HG03108 (cell line): ENCODE measurements around the gene NPEPPS.

Experiments
- ATAC-seq: cut with Tn5 transposase; IDR thresholded peaks from one replicate; pipeline ENCODE4 v1.9.1; 2021; ENCODE audit warnings: moderate library complexity; ENCODE audit not compliant: unreplicated experiment

Gene NPEPPS

DNA sequence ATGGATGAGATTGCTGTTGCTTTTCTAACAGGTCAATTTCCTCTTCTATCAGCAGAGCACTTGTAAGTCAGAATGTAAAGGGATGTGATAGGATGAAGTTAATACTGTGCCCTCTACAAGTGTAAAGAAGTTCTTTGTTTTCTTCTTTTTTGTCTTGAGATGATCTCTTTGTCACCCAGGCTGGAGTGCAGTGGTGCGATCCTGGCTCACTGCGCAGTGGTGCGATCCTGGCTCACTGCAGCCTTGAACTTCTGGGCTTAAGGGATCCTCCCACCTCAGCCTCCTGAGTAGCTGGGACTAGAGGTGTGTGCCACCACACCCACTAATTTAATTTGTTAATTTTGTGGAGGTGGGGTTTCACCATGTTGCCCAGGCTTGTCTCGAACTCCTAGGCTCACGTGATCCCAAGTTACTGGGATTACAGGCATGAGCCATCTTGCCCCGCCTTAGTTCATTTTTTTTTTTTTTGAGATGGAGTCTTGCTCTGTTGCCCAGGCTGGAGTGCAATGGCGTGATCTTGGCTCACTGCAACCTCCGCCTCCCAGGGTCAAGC lies 97.2 kb downstream of the NPEPPS start:
- no peak for ATAC-seq

DNA sequence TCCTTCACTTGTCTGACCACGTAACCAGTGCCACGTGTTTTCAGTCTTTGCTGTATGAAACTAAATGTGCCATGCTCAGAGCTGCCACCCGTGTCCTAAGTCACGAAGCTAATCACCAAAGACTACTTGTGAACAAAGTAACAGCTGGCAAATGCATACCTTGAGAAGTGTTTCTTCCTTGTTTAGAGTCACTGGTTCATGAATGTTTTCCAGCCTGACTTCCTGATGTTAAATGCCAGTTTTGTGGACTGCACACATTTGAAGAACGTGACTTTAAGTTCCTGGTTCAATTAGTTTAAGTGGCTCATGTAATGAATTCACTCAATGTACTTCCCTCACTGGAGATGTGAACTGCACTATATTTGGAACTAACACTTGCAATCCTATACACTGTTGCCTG lies 98.9 kb downstream of the NPEPPS start:
- ATAC-seq, result no peak

DNA sequence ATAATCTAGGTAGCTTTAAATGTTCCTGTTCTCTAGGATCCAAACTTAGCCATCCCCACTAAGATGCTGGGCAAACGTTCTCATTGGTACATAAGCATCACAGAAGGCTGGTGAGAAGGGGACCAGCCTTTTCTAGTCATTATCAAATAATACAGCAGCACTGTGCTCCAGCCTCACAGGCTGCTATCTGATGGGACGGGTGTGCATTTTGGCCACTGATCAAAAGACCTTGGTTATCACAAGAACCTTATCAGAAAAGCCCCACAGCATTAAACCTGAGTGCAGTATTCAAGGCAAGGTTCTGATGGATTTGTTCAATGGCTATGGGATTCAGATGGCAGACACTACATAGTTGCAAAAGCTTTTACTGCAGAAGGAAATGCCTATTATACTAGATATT lies 99.7 kb downstream of the NPEPPS start:
- ATAC-seq, result no peak

DNA sequence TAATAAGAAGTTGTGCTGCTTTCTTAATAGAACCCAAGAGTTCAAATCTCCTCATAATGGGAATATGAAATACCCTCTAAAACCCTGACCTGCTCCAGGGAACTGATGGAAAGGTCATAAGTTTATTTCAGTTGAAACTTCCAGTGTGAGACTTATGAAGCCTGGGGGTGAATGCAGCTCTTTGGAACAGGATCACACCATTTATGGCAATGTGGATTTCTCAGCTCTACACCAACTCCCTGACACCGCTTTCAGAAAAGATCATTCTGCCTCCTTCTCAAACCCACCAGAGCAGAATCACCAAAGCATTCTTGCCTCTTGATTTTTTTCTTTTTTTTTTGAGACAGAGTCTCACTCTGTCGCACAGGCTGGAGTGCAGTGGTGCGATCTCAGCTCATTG lies 102.1 kb downstream of the NPEPPS start:
- no peak for ATAC-seq

DNA sequence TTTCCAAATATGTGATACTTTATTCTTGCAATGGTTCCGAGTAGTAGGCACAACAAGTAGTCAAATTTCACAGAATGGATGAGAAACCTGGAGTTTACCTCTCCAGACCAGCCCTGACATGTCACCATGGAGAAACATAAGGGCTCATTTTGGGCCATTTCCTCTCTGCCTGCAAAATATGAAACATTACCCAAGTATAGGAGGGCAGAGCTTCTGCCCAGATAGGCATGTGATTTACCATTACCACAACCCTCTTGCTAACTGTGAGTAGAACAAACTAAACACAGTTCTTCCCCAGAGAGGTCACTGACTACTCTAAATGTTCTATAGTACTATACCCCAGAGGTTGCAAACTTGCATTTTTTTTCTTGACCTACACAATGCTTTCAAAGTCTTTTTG lies 103.1 kb downstream of the NPEPPS start:
- no peak for ATAC-seq

DNA sequence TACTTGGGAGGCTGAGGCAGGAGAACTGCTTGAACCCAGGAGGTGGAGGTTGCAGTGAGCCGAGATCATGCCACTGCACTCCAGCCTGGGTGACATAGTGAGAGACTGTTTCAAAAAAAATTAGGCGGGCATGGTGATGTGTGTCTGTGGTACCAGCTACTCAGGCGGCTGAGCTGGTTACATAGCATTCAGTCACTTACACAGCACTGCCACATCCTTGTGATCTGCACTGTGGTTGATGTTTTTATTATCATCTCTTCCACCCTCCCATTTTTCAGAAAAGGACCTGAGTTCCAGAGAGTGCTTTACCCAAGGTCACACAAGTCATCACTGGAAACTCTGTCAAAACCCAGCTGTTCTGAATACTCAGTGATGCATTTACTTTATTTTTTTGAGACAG lies 104.0 kb downstream of the NPEPPS start:
- no peak for ATAC-seq

DNA sequence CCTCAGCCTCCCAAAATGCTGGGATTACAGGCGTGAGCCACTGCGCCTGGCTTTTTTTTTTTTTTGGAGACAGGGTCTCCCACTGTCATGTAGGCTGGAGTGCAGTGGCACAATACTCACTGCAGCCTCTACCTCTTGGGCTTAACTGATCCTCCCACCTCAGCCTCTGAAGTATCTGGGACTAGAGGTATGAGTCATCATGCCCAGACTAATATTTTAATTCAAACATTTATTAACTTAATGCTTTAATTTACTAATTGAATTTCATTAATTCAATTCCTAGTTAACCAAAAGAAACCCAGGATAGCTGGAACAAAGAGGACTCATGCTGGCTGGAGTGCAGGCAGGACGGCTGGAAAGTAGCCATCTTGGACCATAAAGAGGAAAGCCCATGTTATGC lies 104.8 kb downstream of the NPEPPS start:
- no peak for ATAC-seq

DNA sequence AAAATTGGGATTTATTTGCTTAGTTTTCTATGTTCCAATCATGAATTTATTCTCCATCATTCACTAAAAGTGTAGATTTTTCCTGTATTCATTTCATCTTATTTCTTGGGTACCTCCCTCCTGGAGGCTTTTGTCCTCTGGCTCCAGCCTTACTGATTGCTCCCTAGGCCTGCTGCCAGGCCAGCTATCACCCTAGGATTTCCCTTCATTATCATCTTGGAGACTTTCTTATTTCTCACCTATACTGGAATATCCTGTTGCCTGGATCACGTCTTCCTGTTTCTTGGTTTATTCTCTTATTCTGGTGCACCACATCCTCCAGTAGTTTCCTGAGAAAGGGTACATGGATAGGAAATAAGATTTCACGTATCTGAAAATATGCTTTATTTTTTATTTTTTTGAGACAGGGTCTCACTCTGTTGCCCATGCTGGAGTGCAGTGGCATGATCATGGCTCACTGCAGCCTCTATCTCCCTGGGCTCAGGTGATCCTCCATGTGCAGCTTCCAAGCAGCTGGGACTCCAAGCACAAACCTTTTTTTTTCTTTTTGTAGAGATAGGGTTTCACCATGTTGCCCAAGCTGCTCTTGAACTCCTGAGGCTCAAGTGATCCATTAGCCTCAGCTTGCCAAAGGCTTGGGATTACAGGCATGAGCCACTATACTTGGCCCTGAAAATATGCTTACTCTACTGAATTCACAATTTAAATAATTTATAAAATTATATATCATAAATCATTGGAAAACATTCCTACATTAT lies 105.5 kb downstream of the NPEPPS start:
- ATAC-seq, result no peak

DNA sequence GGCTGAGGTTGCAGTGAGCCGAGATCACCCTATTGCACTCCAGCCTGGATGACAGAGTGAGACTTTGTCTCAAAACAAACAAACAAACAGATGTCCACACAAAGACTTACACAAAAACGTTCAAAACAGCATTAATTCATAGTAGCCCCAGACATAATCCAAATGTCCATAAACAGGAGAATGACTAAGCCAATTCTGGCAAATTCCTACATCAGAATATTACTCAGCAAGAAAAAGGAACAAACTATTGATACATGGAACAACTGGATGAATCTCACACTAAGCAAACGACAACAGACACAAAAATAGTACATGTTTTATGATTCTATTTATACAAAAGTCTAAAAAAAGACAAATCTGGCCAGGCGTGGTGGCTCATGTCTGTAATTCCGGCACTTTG lies 108.0 kb downstream of the NPEPPS start:
- no peak for ATAC-seq

DNA sequence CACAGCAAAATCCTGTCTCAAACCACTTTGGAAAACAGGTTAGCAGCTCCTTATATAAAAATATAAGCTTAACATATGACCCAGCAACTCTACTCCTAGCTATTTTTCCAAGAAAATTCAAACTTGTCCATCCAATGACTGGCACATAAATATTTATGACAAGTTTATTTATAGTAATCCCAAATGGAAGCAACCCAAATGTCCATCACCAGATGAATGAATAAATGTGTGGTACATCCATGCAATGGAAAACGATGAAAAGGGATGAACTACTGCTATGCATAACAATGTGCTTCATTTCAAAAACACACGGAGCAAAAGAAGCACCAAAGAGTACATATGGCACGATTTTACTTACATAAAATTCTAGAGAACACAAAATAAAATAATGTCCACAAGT lies 109.2 kb downstream of the NPEPPS start:
- ATAC-seq, result no peak

DNA sequence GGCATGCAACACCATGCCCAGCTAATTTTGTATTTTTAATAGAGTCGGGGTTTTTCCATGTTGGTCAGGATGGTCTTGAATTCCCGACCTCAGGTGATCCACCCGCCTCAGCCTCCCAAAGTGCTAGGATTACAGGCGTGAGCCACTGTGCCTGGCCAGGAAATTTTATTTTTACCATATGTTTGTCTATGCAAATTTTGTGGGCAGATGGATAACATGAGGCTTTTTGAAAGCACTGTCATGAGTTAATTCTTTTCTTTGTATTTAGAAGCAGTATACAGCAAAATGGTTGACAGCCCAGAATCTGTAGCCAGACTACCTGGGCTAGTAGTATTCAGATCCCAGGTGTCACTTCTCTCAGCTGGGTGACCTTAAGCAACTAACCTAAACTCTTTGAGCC lies 110.3 kb downstream of the NPEPPS start:
- no peak for ATAC-seq

DNA sequence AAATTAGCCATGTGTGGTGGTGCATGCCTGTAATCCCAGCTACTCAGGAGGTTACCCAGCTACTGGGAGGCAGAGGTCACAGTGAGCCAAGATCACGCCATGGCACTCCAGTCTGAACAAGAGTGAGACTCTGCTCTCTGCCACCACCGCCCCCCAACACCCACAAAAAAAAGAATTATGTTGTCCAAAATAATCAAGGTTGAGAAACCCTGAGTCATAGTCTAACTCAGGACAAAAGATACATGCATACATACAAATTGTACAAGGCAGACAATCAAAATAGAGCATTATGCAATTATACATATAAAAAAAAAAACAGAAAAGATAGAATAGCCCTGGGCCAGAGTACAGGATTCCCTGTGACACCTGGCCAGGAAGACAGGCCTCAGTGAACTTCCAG lies 112.2 kb downstream of the NPEPPS start:
- ATAC-seq, result no peak

DNA sequence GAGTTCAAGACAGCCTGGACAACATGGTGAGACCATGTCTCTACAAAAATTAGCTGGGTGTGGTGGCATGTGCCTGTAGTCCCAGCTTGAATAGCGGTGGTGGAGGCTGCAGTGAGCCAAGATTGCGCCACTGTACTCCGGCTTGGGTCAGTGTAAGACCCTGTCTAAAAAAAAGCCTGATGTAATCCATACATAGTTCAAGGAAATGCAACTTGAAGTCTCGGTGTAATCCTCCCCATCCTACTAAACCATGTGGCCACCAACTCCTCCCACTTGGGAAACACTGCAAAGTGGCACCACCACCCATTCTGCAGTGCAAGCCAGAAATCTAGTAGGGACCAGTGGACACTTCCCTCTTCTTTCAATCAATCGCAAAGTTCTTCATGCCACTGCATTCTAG lies 113.4 kb downstream of the NPEPPS start:
- no peak for ATAC-seq

DNA sequence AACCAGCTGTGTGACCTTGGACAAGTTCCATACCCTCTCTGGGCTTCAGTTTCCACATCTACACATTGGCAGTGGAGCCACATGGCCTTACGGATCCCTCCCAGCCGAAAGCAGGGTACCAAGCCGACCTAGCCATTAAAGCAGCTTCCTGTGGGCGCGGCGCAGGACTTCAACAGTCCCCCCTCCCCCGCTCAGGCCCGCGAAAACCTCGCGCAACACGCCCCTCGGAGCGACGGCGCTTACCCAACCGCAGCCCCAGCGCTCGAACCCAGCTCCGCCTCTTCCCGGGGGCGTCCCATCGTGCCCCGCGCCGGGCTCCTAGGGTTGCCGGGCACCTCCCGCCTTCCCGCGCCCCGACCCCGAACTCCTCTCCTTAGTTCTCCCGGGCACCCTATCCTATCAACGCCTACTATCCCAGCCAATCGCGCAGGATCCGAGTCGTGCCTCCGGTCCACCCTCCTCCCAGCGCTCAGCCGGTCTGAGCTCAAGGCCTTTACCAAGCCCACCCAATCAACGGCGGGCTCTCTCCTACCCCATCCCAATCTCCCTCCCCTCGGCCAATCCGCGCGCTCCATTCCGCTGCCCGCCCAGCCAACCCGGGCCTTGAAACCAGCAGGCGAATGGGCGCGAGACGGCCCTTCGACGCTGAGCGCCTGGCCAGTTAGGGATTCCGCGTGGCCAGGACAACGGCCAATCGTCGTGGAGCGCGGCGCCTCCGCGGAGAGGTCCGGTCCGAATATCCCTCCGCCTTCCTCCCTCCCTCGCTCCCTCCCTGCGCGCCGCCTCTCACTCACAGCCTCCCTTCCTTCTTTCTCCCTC lies 118.5 kb downstream of the NPEPPS start, which contains the start of gene KPNB1:
TSS of gene KPNB1 (plus strand) at position 767 of the 819 bp plus-strand sequence. CDS start 326 bp downstream, outside the sequence.
- peak; percentile 75 for ATAC-seq

DNA sequence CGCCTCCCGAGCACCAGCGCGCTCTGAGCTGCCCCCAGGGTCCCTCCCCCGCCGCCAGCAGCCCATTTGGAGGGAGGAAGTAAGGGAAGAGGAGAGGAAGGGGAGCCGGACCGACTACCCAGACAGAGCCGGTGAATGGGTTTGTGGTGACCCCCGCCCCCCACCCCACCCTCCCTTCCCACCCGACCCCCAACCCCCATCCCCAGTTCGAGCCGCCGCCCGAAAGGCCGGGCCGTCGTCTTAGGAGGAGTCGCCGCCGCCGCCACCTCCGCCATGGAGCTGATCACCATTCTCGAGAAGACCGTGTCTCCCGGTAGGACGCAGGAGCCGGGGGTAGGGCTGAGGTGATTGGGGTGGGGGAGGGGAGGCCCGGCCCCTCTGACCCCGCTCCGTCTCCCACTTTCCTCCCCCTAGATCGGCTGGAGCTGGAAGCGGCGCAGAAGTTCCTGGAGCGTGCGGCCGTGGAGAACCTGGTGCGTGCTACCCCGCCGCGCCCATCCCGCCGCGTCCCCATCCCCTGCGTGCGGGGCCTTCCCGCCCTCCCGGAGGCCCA lies 119.1 kb downstream of the NPEPPS start:
- ATAC-seq, result no peak

DNA sequence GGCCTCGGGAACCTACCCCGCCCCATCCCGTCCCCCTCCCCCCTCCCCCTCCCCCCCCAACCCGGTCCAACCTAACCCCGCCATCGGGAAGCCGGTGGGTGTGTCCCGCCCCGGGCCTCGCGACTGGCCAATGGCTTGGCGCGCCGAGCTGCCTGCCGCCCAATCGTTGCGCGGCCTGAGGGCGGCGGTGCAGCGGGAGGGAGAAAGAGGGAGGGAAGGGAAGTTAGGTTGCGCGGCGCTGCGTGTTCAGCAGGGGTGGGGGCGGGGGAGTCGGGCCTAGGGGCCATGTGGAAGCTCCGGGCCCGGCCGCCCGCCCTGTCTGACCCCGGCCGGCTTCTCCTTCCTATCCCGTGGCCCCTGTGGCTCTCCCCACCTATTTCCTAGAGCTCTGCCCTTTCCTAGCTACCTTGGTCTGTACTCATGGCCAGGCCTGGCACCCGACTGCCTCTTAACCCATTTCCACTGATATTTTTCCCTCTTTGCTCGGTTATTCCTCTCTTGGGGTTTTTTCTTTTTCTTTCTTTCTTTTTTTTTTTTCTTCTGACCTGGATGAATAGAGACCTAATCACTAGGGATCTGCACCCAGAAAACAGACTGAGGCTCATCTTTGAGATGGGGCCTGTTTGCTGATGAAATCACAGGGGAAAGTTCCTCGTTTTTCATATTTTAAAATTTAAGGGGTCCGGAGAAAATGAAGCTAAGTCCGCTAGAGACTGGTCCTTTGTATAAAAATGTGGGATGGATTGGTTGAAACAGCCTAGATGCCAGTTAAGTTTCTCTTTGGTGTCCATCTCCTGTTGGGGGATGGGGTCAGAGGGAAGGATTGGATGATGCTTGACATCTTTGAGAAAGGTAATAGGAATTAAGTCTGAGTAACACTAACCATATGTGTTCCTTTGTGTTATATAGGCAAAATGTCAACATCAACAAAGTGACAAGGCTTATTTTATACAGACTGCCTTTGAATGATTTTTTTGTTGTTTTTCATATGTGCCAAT lies 119.9 kb downstream of the NPEPPS start:
- peak; percentile 43 for ATAC-seq

DNA sequence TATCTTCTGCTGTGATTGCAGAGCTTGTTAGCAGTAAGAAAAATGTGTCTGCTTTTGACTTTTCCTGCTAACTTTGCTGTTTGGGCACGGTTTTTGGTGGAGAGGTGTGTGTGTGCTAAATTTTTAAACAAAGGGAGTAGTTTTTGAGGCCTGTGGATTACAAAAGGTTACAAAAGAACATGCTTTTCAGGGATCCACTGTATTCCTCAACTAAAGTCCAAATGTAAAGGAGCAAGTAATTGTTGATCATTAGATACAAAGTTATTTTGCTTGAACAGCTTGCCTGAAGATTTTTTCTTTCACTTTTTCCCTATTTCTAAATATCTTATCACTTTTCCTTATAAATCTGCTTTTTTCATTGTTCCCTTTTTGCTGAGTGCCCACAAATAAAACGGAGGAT lies 120.8 kb downstream of the NPEPPS start:
- no peak for ATAC-seq

DNA sequence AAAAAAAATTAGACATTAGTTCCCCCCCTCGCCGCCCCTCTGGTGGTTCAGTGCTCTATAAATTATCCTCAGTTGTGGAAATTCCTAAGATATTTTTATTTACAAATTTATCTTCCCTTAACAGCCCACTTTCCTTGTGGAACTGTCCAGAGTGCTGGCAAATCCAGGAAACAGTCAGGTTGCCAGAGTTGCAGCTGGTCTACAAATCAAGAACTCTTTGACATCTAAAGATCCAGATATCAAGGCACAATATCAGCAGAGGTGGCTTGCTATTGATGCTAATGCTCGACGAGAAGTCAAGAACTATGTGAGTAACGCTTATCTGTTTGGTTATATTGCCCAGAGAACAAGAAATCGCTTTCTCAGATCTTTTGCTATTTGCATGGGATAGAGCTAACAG lies 121.7 kb downstream of the NPEPPS start:
- ATAC-seq, result no peak

DNA sequence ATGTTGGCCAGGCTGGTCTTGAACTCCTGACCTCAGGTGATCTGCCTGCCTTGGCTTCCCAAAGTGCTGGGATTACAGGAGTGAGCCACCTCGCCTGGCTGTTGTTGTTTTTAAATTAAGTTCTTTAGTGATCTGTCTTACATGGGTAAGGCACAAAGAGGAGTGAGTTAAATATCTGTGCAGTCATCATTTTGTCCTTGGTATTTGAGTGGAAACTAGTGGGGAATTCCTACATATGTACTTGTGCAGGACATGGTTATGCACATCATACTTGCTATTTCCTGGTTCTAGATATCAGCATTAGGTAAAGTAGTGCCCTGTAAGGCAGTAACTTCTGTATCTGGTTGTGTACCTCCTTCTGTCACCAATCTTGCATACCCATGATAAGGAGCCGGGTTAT lies 122.5 kb downstream of the NPEPPS start:
- ATAC-seq, result no peak

DNA sequence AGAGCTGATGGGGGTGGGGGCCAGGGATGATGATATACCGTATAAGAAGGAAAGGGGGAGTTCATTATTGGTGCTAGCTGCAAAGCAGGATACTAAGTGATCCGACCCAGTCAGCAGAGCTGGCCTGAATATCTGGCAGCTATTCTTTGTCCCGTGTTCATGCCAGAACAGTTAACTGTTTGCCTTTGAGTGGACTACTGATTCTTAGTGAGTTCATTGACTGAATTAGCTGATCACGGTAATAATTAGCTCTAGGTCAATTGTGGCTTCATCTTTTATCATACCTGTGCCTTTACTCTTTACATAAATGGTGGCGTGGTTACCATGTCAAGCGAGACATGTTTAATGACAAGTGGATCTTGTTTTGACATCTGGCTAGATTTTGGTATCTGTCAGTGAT lies 124.1 kb downstream of the NPEPPS start:
- no peak for ATAC-seq
